ENCODE data around the gene PCDH9. TPM values are rescaled to one million over a fixed set of nuclear protein-coding genes. Genes with fewer than 3 reads are reported as not detected.

The PCDH9 gene
- total RNA-seq, 1 donor from 2014 or later: 1.9 TPM

GRCh38 chr13:66951426-66951825 is 278.7 kb downstream of the PCDH9 start:
- H3K4me1 Mint-ChIP-seq (ENCODE audit: unreplicated experiment): peaks cover 10% of the 10 kb centered on the region

GRCh38 chr13:66950666-66951065 is 279.5 kb downstream of the PCDH9 start:
- no peaks in the 10 kb centered on the region for H3K36me3 Mint-ChIP-seq (ENCODE audit: low read depth, unreplicated experiment)
- no peak overlapping the region for H3K27ac Mint-ChIP-seq (ENCODE audit: unreplicated experiment)
- peaks cover 10% of the 10 kb centered on the region for H3K4me1 Mint-ChIP-seq (ENCODE audit: unreplicated experiment)
- no peaks in the 10 kb centered on the region for H3K27me3 Mint-ChIP-seq (ENCODE audit: unreplicated experiment)
- H3K4me3 Mint-ChIP-seq (ENCODE audit: unreplicated experiment): no peak overlapping the region
- H3K9me3 Mint-ChIP-seq (ENCODE audit: unreplicated experiment): no peaks in the 10 kb centered on the region
- TF ChIP-seq CTCF (IDR thresholded peaks at IDR 0.05; ENCODE audit: unreplicated experiment): no peak
- DNase-seq (ENCODE audit: low spot score): no peak

More at GRCh38 chr13:66951426-66951825, 278.7 kb downstream of the PCDH9 start:
- H3K27me3 Mint-ChIP-seq (ENCODE audit: unreplicated experiment): no peaks in the 10 kb centered on the region
- H3K9me3 Mint-ChIP-seq (ENCODE audit: unreplicated experiment): no peaks in the 10 kb centered on the region
- no peak overlapping the region for H3K4me3 Mint-ChIP-seq (ENCODE audit: unreplicated experiment)
- H3K36me3 Mint-ChIP-seq (ENCODE audit: low read depth, unreplicated experiment): no peaks in the 10 kb centered on the region
- DNase-seq (ENCODE audit: low spot score): no peak
- H3K27ac Mint-ChIP-seq (ENCODE audit: unreplicated experiment): no peak overlapping the region
- TF ChIP-seq CTCF (IDR thresholded peaks at IDR 0.05; ENCODE audit: unreplicated experiment): no peak

GRCh38 chr13:66948910-66949309 is 281.2 kb downstream of the PCDH9 start:
- Mint-ChIP-seq H3K9me3 (ENCODE audit: unreplicated experiment) (no peaks in the 10 kb centered on the region), H3K4me3 (ENCODE audit: unreplicated experiment) (no peak overlapping the region), H3K27ac (ENCODE audit: unreplicated experiment) (no peak overlapping the region), H3K27me3 (ENCODE audit: unreplicated experiment) (no peaks in the 10 kb centered on the region), H3K36me3 (ENCODE audit: low read depth, unreplicated experiment) (no peaks in the 10 kb centered on the region), H3K4me1 (ENCODE audit: unreplicated experiment) (peaks cover 10% of the 10 kb centered on the region)
- no peak for DNase-seq (ENCODE audit: low spot score)
- no peak for TF ChIP-seq CTCF (IDR thresholded peaks at IDR 0.05; ENCODE audit: unreplicated experiment)

- TF ChIP-seq CTCF (IDR thresholded peaks at IDR 0.05; ENCODE audit: unreplicated experiment): no peak
- Mint-ChIP-seq H3K9me3 (ENCODE audit: unreplicated experiment) (no peaks in the 10 kb centered on the region), H3K4me3 (ENCODE audit: unreplicated experiment) (no peak overlapping the region), H3K36me3 (ENCODE audit: low read depth, unreplicated experiment) (no peaks in the 10 kb centered on the region), H3K4me1 (ENCODE audit: unreplicated experiment) (peaks cover 2% of the 10 kb centered on the region), H3K27me3 (ENCODE audit: unreplicated experiment) (no peaks in the 10 kb centered on the region), H3K27ac (ENCODE audit: unreplicated experiment) (no peak overlapping the region)
- DNase-seq (ENCODE audit: low spot score): no peak
These were observed 286.6 kb downstream of the PCDH9 start for GRCh38 chr13:66943530-66943929.

- no peak for TF ChIP-seq CTCF (IDR thresholded peaks at IDR 0.05; ENCODE audit: unreplicated experiment)
- H3K4me3 Mint-ChIP-seq (ENCODE audit: unreplicated experiment): no peak overlapping the region
- H3K27ac Mint-ChIP-seq (ENCODE audit: unreplicated experiment): no peak overlapping the region
- no peaks in the 10 kb centered on the region for H3K4me1 Mint-ChIP-seq (ENCODE audit: unreplicated experiment)
- no peaks in the 10 kb centered on the region for H3K9me3 Mint-ChIP-seq (ENCODE audit: unreplicated experiment)
- DNase-seq (ENCODE audit: low spot score): no peak
- no peaks in the 10 kb centered on the region for H3K27me3 Mint-ChIP-seq (ENCODE audit: unreplicated experiment)
- H3K36me3 Mint-ChIP-seq (ENCODE audit: low read depth, unreplicated experiment): no peaks in the 10 kb centered on the region
These were observed 290.0 kb downstream of the PCDH9 start for GRCh38 chr13:66940113-66940512.

Data from endothelial cell (in vitro differentiated cells).